ENCODE results near the gene DHX36.
A peak's percentile ranks its signal among the peaks of the same experiment; 100 is the strongest.

DNA sequence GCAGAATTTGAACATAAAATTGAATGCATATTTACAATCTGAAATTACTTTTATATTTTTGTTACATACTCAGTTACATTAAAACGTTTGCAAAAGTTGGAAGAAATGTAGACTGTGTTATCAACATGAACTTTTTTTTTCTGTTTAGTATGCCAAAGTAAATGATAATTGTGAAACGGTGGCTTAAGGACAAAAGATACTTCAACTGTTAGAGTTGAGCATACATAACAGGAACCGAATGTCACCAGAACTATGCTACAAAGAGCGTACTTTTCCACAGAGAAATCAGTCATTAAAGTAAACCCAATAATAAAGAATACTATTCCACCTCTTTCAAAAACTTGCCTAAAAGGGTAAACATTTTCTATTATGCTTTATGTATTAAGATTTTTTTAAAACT is 14.3 kb upstream of the DHX36 start:
- TF ChIP-seq ZBTB33 (IDR thresholded peaks at IDR 0.05) (peak; percentile 31), TAF1 (conservative IDR thresholded peaks at IDR 0.05) (no peak), MAX (IDR thresholded peaks at IDR 0.05) (no peak), SP1 (IDR thresholded peaks at IDR 0.05) (no peak), EGR1 (IDR thresholded peaks at IDR 0.05; ENCODE audit: low read depth in 2 of 2) (no peak), REST (IDR thresholded peaks at IDR 0.05) (no peak), YY1 (IDR thresholded peaks at IDR 0.05) (peak; percentile 26), GABPA (IDR thresholded peaks at IDR 0.05 in 1 of 2, conservative IDR thresholded peaks at IDR 0.05 in 1 of 2) (no peak), JUND (IDR thresholded peaks at IDR 0.05) (peak in 1 of 2 donors; percentile 53), HNF4A (conservative IDR thresholded peaks at IDR 0.05) (peak in 1 of 2 donors; percentile 47), HNF4G (IDR thresholded peaks at IDR 0.05) (no peak), RXRA (IDR thresholded peaks at IDR 0.05) (peak in 1 of 2 donors; percentile 57)
- TF ChIP-seq, protein P1, sequence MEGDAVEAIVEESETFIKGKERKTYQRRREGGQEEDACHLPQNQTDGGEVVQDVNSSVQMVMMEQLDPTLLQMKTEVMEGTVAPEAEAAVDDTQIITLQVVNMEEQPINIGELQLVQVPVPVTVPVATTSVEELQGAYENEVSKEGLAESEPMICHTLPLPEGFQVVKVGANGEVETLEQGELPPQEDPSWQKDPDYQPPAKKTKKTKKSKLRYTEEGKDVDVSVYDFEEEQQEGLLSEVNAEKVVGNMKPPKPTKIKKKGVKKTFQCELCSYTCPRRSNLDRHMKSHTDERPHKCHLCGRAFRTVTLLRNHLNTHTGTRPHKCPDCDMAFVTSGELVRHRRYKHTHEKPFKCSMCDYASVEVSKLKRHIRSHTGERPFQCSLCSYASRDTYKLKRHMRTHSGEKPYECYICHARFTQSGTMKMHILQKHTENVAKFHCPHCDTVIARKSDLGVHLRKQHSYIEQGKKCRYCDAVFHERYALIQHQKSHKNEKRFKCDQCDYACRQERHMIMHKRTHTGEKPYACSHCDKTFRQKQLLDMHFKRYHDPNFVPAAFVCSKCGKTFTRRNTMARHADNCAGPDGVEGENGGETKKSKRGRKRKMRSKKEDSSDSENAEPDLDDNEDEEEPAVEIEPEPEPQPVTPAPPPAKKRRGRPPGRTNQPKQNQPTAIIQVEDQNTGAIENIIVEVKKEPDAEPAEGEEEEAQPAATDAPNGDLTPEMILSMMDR (IDR thresholded peaks at IDR 0.05; ENCODE audit: low read depth, low read length, missing input control) = no peak
- TF ChIP-seq, protein P2, sequence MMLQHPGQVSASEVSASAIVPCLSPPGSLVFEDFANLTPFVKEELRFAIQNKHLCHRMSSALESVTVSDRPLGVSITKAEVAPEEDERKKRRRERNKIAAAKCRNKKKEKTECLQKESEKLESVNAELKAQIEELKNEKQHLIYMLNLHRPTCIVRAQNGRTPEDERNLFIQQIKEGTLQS (IDR thresholded peaks at IDR 0.05) = no peak

All from liver (tissue), 3 donors.